ENCODE measurements around the gene CYB5R2. TPM values are rescaled to one million over a fixed set of nuclear protein-coding genes. Genes with fewer than 3 reads are reported as not detected.

The CYB5R2 gene
- total RNA-seq, 4 donors from 2014 or later: 2.7 to 21.3 (median 4.2) TPM; not detected in 1

DNA sequence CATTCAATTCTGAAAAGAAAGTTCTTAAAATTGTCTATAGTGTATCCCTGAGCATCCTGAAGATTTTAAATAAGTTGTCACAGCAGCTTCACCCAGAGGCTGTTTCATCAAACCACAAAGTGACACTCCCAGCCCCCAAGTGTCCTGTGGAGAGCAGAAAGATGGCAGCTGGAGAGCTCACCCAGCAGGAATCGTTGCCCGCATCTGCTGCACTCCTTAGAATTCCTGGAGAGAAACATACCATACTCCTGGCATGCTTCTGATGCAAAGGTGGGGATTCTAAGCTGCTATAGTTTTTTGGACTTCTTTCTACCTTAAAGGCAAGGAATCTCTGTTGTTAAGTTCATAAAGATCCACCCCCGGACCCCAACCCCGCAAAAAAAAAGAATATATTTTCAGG is 13.5 kb upstream of the CYB5R2 start:
- DNase-seq: no peak
- H3K27me3 ChIP-seq: peaks cover 1% of the 10 kb centered on the region
- intact Hi-C loops (cut with DNase I; ENCODE audit: low total_unique reads): no loop called here

DNA sequence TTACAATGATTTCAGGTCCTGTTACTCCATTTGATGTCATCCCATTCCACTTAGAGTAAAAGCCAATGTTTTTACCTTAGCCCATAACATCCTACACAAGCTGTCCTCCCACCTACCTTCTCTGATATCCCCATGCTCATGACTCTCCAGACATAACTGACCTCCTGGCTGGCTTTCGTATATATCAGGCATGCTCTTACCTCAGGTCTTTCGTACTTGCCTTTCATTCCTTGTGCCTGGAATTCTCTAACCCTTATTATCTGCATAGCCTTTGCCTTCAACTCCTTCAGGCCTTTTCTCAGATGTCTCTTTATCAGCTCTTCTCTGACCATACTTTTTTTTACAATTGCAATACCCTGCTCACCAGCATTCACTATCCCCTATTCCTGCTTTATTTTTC is 10.3 kb upstream of the CYB5R2 start:
- in situ Hi-C loops (cut with MboI; ENCODE audit: low pct_ligation_motif_present in 1 of 4, low pct_unique_long_range_greater_than_20kb in 1 of 4, low sequenced_read_pairs in 3 of 4): loop anchor here in 2 of 4 donors (25.0 kb wide), 2 partner anchors 571 to 596 kb away; partner anchors contain the start of gene RBMXL2 (in 1 of the 2)
- Histone ChIP-seq H3K4me3 (no peak overlapping the region), H3K4me1 (no peaks in the 10 kb centered on the region), H3K9me3 (no peaks in the 10 kb centered on the region), H3K27me3 (no peaks in the 10 kb centered on the region), H3K36me3 (no peaks in the 10 kb centered on the region), H3K27ac (no peak overlapping the region)
- 87 to 88% methylated on average over 2 of the region's 2 CpGs for WGBS, 2 donors (ENCODE audit: low coverage in 1 of 2)
- no peak for DNase-seq
- intact Hi-C loops (cut with DNase I; ENCODE audit: low total_unique reads): no loop called here
- TF ChIP-seq EP300 (IDR thresholded peaks at IDR 0.05; ENCODE audit: low read depth) (no peak), POLR2AphosphoS5 (IDR thresholded peaks at IDR 0.05) (no peak), POLR2A (IDR thresholded peaks at IDR 0.05) (no peak), CTCF (IDR thresholded peaks at IDR 0.05) (no peak)

More for the DNA sequence above, 13.5 kb upstream of the CYB5R2 start:
- no peaks in the 10 kb centered on the region for H3K9me3 ChIP-seq
- in situ Hi-C loops (cut with MboI; ENCODE audit: low pct_ligation_motif_present in 1 of 4, low pct_unique_long_range_greater_than_20kb in 1 of 4, low sequenced_read_pairs in 3 of 4): loop anchor here in 2 of 4 donors (25.0 kb wide), 2 partner anchors 574 to 599 kb away; partner anchors contain the start of gene RBMXL2 (in 1 of the 2)
- TF ChIP-seq POLR2AphosphoS5 (IDR thresholded peaks at IDR 0.05) (no peak), POLR2A (IDR thresholded peaks at IDR 0.05) (no peak), CTCF (IDR thresholded peaks at IDR 0.05) (no peak), EP300 (IDR thresholded peaks at IDR 0.05; ENCODE audit: low read depth) (no peak)
- no peaks in the 10 kb centered on the region for H3K4me1 ChIP-seq
- no peaks in the 10 kb centered on the region for H3K36me3 ChIP-seq
- 81 to 100% methylated on average over 1 to 4 of the region's 4 CpGs for WGBS, 2 donors (ENCODE audit: low coverage in 1 of 2)
- no peak overlapping the region for H3K4me3 ChIP-seq
- no peak overlapping the region for H3K27ac ChIP-seq

- no peak overlapping the region for H3K27ac ChIP-seq
- H3K4me3 ChIP-seq: no peak overlapping the region
- intact Hi-C loops (cut with DNase I; ENCODE audit: low total_unique reads): no loop called here
- peaks cover 14% of the 10 kb centered on the region for H3K27me3 ChIP-seq
- WGBS, 2 donors (ENCODE audit: low coverage in 1 of 2): 41 to 50% methylated on average over 4 of the region's 4 CpGs
- no peak for DNase-seq
- TF ChIP-seq POLR2A (IDR thresholded peaks at IDR 0.05) (no peak), EP300 (IDR thresholded peaks at IDR 0.05; ENCODE audit: low read depth) (no peak), POLR2AphosphoS5 (IDR thresholded peaks at IDR 0.05) (no peak), CTCF (IDR thresholded peaks at IDR 0.05) (no peak)
- H3K4me1 ChIP-seq: peaks cover 0 to 19% (median 14%) of the 10 kb centered on the region in 4 donors
- H3K9me3 ChIP-seq: no peaks in the 10 kb centered on the region
- in situ Hi-C loops (cut with MboI; ENCODE audit: low pct_ligation_motif_present in 1 of 4, low pct_unique_long_range_greater_than_20kb in 1 of 4, low sequenced_read_pairs in 3 of 4): loop anchor here in 2 of 4 donors (25.0 kb wide), 2 partner anchors 565 to 590 kb away; partner anchors contain the start of gene RBMXL2 (in 1 of the 2)
- no peaks in the 10 kb centered on the region for H3K36me3 ChIP-seq
These were observed 4.5 kb upstream of the CYB5R2 start for GRCh38 chr11:7677796-7678201.

- no peak for TF ChIP-seq EP300 (IDR thresholded peaks at IDR 0.05; ENCODE audit: low read depth)
- TF ChIP-seq POLR2AphosphoS5 (IDR thresholded peaks at IDR 0.05): no peak
- no peak for TF ChIP-seq CTCF (IDR thresholded peaks at IDR 0.05)
- no peak for TF ChIP-seq POLR2A (IDR thresholded peaks at IDR 0.05)
- Histone ChIP-seq H3K36me3 (no peaks in the 10 kb centered on the region), H3K27ac (no peak overlapping the region), H3K27me3 (peaks cover 15% of the 10 kb centered on the region), H3K4me1 (peaks cover 0 to 22% (median 17%) of the 10 kb centered on the region in 4 donors), H3K4me3 (no peak overlapping the region), H3K9me3 (no peaks in the 10 kb centered on the region)
- intact Hi-C loops (cut with DNase I; ENCODE audit: low total_unique reads): no loop called here
- DNase-seq: no peak
- 41 to 82% methylated on average over 2 to 5 of the region's 5 CpGs for WGBS, 2 donors (ENCODE audit: low coverage in 1 of 2)
- in situ Hi-C loops (cut with MboI; ENCODE audit: low pct_ligation_motif_present in 1 of 4, low pct_unique_long_range_greater_than_20kb in 1 of 4, low sequenced_read_pairs in 3 of 4): loop anchor here in 2 of 4 donors (25.0 kb wide), 2 partner anchors 565 to 590 kb away; partner anchors contain the start of gene RBMXL2 (in 1 of the 2)
These were observed 3.8 kb upstream of the CYB5R2 start for GRCh38 chr11:7677071-7677470.

Measured in transverse colon (tissue), 4 donors.